GM23338 (cell line): ENCODE data around the gene MAP3K14. TPM values are rescaled to one million over a fixed set of nuclear protein-coding genes. Genes with fewer than 3 reads are reported as not detected.

Source experiments
- ATAC-seq: fragments of 200-7000 bp; cut with Tn5 transposase; 3 replicates; pipeline ENCODE4 v1.9.1; 2020
- DNase-seq: peaks from one replicate; pipeline ENCODE4 v3.0.0-alpha.2; 2015; ENCODE audit warnings: low spot score
- H2AFZ ChIP-seq: fragments of 200-600 bp; sonication (generic); 2 replicates; pipeline ENCODE4 v1.8.0; 2016; ENCODE audit warnings: antibody characterized with exemption, mild to moderate bottlenecking, moderate library complexity
- H3F3A ChIP-seq: fragments of 200-600 bp; sonication (generic); replicated peaks from 2 replicates; pipeline ENCODE4 v1.8.0; 2017; ENCODE audit warnings: antibody characterized with exemption, mixed run types, low read depth
- H3K27ac ChIP-seq: fragments of 200-600 bp; sonication (generic); 2 replicates; pipeline ENCODE4 v1.6.1; 2016; ENCODE audit warnings: low read depth
- H3K27me3 ChIP-seq: fragments of 200-600 bp; sonication (generic); 2 replicates; pipeline ENCODE4 v1.8.0; 2016; ENCODE audit warnings: mild to moderate bottlenecking, mixed run types, moderate library complexity; ENCODE audit not compliant: insufficient read depth
- H3K36me3 ChIP-seq: fragments of 200-600 bp; sonication (generic); 2 replicates; pipeline ENCODE4 v1.8.0; 2016; ENCODE audit warnings: mild to moderate bottlenecking; ENCODE audit not compliant: insufficient read depth
- H3K4me1 ChIP-seq: fragments of 200-600 bp; sonication (generic); 2 replicates; pipeline ENCODE4 v1.8.0; 2016; ENCODE audit warnings: mild to moderate bottlenecking, moderate library complexity; ENCODE audit not compliant: insufficient read depth
- H3K4me2 ChIP-seq: fragments of 200-600 bp; sonication (generic); 2 replicates; pipeline ENCODE4 v1.7.1; 2017; ENCODE audit warnings: mixed run types
- H3K4me3 ChIP-seq: fragments of 200-600 bp; sonication (generic); 2 replicates; pipeline ENCODE4 v1.6.1; 2016; ENCODE audit warnings: mixed run types
- H3K79me2 ChIP-seq: fragments of 200-600 bp; sonication (generic); replicated peaks from 2 replicates; pipeline ENCODE4 v1.8.0; 2017; ENCODE audit warnings: mild to moderate bottlenecking; ENCODE audit not compliant: insufficient read depth
- H3K9me2 ChIP-seq: fragments of 200-600 bp; sonication (generic); 2 replicates; pipeline ENCODE4 v1.8.0; 2017; ENCODE audit not compliant: insufficient read depth
- H4K20me1 ChIP-seq: fragments of 200-600 bp; sonication (generic); replicated peaks from 2 replicates; pipeline ENCODE4 v1.8.0; 2017; ENCODE audit warnings: mild to moderate bottlenecking; ENCODE audit not compliant: insufficient read depth
- H3K27ac Mint-ChIP-seq: 2 replicates; pipeline ENCODE4 v1.8.0; 2020; ENCODE audit warnings: inconsistent platforms, mild to moderate bottlenecking, moderate library complexity, mixed read lengths
- H3K27me3 Mint-ChIP-seq: 3 replicates; pipeline ENCODE4 v1.8.0; 2022; ENCODE audit warnings: low read depth, mild to moderate bottlenecking, moderate library complexity, mixed read lengths, inconsistent platforms; ENCODE audit not compliant: insufficient read depth, poor library complexity
- H3K36me3 Mint-ChIP-seq: 3 replicates; pipeline ENCODE4 v1.8.0; 2021; ENCODE audit warnings: low read depth, mild to moderate bottlenecking, inconsistent platforms, moderate library complexity, mixed read lengths
- H3K4me1 Mint-ChIP-seq: 3 replicates; pipeline ENCODE4 v1.8.0; 2020; ENCODE audit warnings: mild to moderate bottlenecking, inconsistent platforms, mixed read lengths
- H3K4me3 Mint-ChIP-seq: 3 replicates; pipeline ENCODE4 v1.8.0; 2021; ENCODE audit warnings: moderate library complexity, mild to moderate bottlenecking, inconsistent platforms, mixed read lengths
- H3K9me3 Mint-ChIP-seq: 3 replicates; pipeline ENCODE4 v1.8.0; 2020; ENCODE audit warnings: moderate library complexity, mild to moderate bottlenecking, inconsistent platforms, mixed read lengths
- ETS1 ChIP-seq: IDR thresholded peaks from 2 replicates; pipeline ENCODE4 v1.6.1; 2016; ENCODE audit warnings: antibody characterized with exemption
- EZH2 ChIP-seq: fragments of 200-600 bp; sonication (generic); IDR thresholded peaks from one replicate; pipeline ENCODE4 v1.8.0; 2017; ENCODE audit warnings: antibody characterized with exemption, mild to moderate bottlenecking, low read depth; ENCODE audit not compliant: unreplicated experiment
- JUNB ChIP-seq: IDR thresholded peaks from one replicate; pipeline ENCODE4 v1.6.1; 2016; ENCODE audit warnings: antibody characterized with exemption; ENCODE audit not compliant: unreplicated experiment
- POLR2AphosphoS5 ChIP-seq: IDR thresholded peaks from 2 replicates; pipeline ENCODE4 v1.6.1; 2016; ENCODE audit warnings: antibody characterized with exemption, low read depth
- REST ChIP-seq: IDR thresholded peaks from one replicate; pipeline ENCODE4 v1.6.1; 2018; ENCODE audit warnings: antibody characterized with exemption; ENCODE audit not compliant: unreplicated experiment
- ZNF114 ChIP-seq: fragments of 250-450 bp; sonication (Bioruptor Pico); IDR thresholded peaks from 2 replicates; pipeline ENCODE4 v1.5.0; 2020; ENCODE audit warnings: mild to moderate bottlenecking, moderate library complexity
- ZNF331 ChIP-seq: fragments of 250-450 bp; sonication (Bioruptor Pico); IDR thresholded peaks from 2 replicates; pipeline ENCODE4 v1.5.0; 2020; ENCODE audit warnings: low read depth, mild to moderate bottlenecking, moderate library complexity
- ZNF462 ChIP-seq: fragments of 250-450 bp; sonication (Bioruptor Pico); IDR thresholded peaks from 2 replicates; pipeline ENCODE4 v1.5.0; 2020; ENCODE audit warnings: mild to moderate bottlenecking, moderate library complexity
- polyA plus RNA-seq: library from polyadenylated mRNA; unstranded; fragments of >200 nt; fragmentation: Nextera tagmentation; extraction: Ambion mirVana; gene quantifications from 2 replicates; pipeline ENCODE4 v1.2.1, GENCODE V29; 2016
- total RNA-seq: library from RNA; depleted of rRNA; stranded (reverse); fragments of >200 nt; shearing (Covaris generic); gene quantifications from 2 replicates; pipeline ENCODE4 v1.2.3, GENCODE V29; 2014

The MAP3K14 gene
- total and polyA plus RNA-seq, 2 experiments from 2014 or later = 1.3 to 4.9 TPM

- TF ChIP-seq REST (no peak), ZNF114 (CRISPR knock-in tag) (no peak), JUNB (no peak), ZNF331 (CRISPR knock-in tag) (no peak), ETS1 (no peak), POLR2AphosphoS5 (no peak), EZH2 (no peak)
These were observed 40.8 kb downstream of the MAP3K14 start (continued) for GRCh38 chr17:45276031-45276430.

- no peak for DNase-seq
- no peaks in the 10 kb centered on the region for H3K4me1 ChIP-seq
- H3K4me3 ChIP-seq = no peak overlapping the region
- no peak overlapping the region for H3K4me2 ChIP-seq
- Mint-ChIP-seq H3K36me3 (peaks cover 18% of the 10 kb centered on the region; the same call in 2 of the 3 replicates), H3K27ac (no peak overlapping the region), H3K4me1 (peaks cover 17% of the 10 kb centered on the region), H3K4me3 (no peak overlapping the region), H3K9me3 (no peaks in the 10 kb centered on the region), H3K27me3 (no peaks in the 10 kb centered on the region)
- peaks cover 7% of the 10 kb centered on the region; the same call in 1 of the 2 replicates for H3F3A ChIP-seq
- no peaks in the 10 kb centered on the region for H3K79me2 ChIP-seq
- H2AFZ ChIP-seq = no peak overlapping the region
- no peak overlapping the region for H3K27ac ChIP-seq
- no peaks in the 10 kb centered on the region for H3K9me2 ChIP-seq
- H4K20me1 ChIP-seq = no peaks in the 10 kb centered on the region; the same call in 1 of the 2 replicates
- H3K27me3 ChIP-seq = no peaks in the 10 kb centered on the region
- H3K36me3 ChIP-seq = no peaks in the 10 kb centered on the region
- ATAC-seq = no peak
- TF ChIP-seq ZNF462 (CRISPR knock-in tag) (no peak), JUNB (no peak), ZNF331 (CRISPR knock-in tag) (no peak), POLR2AphosphoS5 (no peak), ETS1 (no peak), REST (no peak)
These were observed 42.8 kb downstream of the MAP3K14 start for GRCh38 chr17:45274033-45274432.
